GM12891 (cell line): ENCODE data around the gene MYLK4.

Experiments used
- PAX5 ChIP-seq: IDR thresholded peaks from 2 replicates; pipeline ENCODE4 v1.6.1; 2011; ENCODE audit warnings: low read length, moderate library complexity, mild to moderate bottlenecking; ENCODE audit not compliant: insufficient read depth, severe bottlenecking
- POLR2A ChIP-seq: IDR thresholded peaks from 2 replicates; pipeline ENCODE4 v1.6.1; 2011; ENCODE audit warnings: low read depth, low read length, control low read depth
- SPI1 ChIP-seq: IDR thresholded peaks from 2 replicates; pipeline ENCODE4 v1.6.1; 2011; ENCODE audit warnings: low read depth, low read length, control low read depth

DNA sequence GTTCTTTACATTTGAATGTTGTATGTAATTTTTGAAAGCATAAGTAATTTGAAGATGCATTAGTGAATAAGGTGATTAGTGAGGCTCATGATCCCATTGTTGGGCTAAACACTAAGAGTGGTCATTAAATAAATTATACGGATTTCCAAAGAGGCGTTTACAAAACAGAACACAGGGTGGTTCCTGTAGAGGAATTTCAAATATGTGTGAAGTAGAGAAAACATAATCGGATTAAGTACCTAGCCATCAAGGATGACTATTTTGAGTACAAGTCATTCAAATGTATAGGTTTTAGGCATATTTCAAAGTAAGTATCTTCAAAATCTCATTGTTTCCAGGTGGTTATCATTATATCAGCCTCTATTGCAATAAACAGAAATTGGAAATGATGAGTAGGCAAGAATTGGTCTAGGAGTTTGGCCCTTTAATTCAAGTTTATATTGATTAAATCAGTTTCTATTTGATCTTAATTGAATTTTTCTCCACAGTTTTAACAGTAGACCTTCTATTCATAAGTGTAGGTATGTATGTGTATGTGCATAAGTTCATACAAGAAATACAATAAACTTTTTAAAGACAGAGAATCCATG, 94.8 kb downstream of the MYLK4 start:
- no peak for TF ChIP-seq SPI1
- no peak for TF ChIP-seq POLR2A
- TF ChIP-seq PAX5 = no peak
